ENCODE results near the gene CMC2. TPM values are rescaled to one million over a fixed set of nuclear protein-coding genes. Genes with fewer than 3 reads are reported as not detected.

The CMC2 gene
- total and polyA plus RNA-seq, 2 of the 8 experiments (the other 6 are each of a cell fraction or from before 2014, with no cell fraction given): 66.6 to 116 TPM

GRCh38 chr16:81035398-81035974, 28.8 kb upstream of the CMC2 start, which contains the start of gene ATMIN (continued):
- no peak for TF ChIP-seq EZH2 (IDR thresholded peaks at IDR 0.05; ENCODE audit: low read depth, low read length, severe bottlenecking)
- TF ChIP-seq EGR1 (IDR thresholded peaks at IDR 0.05; ENCODE audit: borderline replicate concordance, low read depth, low read length): no peak; the same call in 1 of the 2 replicates
- peak; percentile 29; the same call in 1 of the 2 replicates for TF ChIP-seq BRCA1 (IDR thresholded peaks at IDR 0.05; ENCODE audit: low read depth, low read length)
- no peak for TF ChIP-seq SP2 (IDR thresholded peaks at IDR 0.05; ENCODE audit: low read length)
- no peak for TF ChIP-seq CBX5 (IDR thresholded peaks at IDR 0.05; ENCODE audit: low read depth, low read length)
- no peak for TF ChIP-seq NRF1 (IDR thresholded peaks at IDR 0.05; ENCODE audit: low read depth, low read length)
- TF ChIP-seq TCF12 (IDR thresholded peaks at IDR 0.05; ENCODE audit: low read depth, low read length): no peak
- no peak for TF ChIP-seq SRF (IDR thresholded peaks at IDR 0.05; ENCODE audit: low read depth, low read length)
- TF ChIP-seq YY1 (IDR thresholded peaks at IDR 0.05; ENCODE audit: low read depth, low read length): peak; percentile 82; the same call in 1 of the 2 replicates
- TF ChIP-seq CTBP2 (IDR thresholded peaks at IDR 0.05; ENCODE audit: borderline replicate concordance, insufficient read depth, insufficient read length, low read length): no peak
- no peak for TF ChIP-seq CREB1 (IDR thresholded peaks at IDR 0.05)
- TF ChIP-seq TEAD4 (IDR thresholded peaks at IDR 0.05; ENCODE audit: low read depth, low read length): no peak
- no peak for TF ChIP-seq ZNF274 (IDR thresholded peaks at IDR 0.05; ENCODE audit: borderline replicate concordance, extremely low read depth, low read length)
- peak in 1 of 2 experiments; percentile 73; a peak in 1 of 3 replicates for TF ChIP-seq EP300 (IDR thresholded peaks at IDR 0.05; ENCODE audit: borderline replicate concordance in 1 of 2, low read depth in 2 of 2, low read length in 2 of 2)
- no peak for TF ChIP-seq ATF2 (IDR thresholded peaks at IDR 0.05; ENCODE audit: low read length)
- TF ChIP-seq MAX (IDR thresholded peaks at IDR 0.05): peak; percentile 32; the same call in 1 of the 2 replicates
- peak; percentile 82 for TF ChIP-seq TAF7 (optimal IDR thresholded peaks at IDR 0.05; ENCODE audit: borderline replicate concordance, low read depth, low read length)
